Measurements from ENCODE around the gene PLPP6. TPM values are rescaled to one million over a fixed set of nuclear protein-coding genes. Genes with fewer than 3 reads are reported as not detected.

PLPP6 gene
- total and polyA plus RNA-seq, 2 donors (not counting 1 experiment from before 2014, with no cell fraction given) = 8.9 to 9.1 TPM

GRCh38 chr9:4668604-4669003 lies 6.5 kb downstream of the PLPP6 start:
- H3K4me1 ChIP-seq (ENCODE audit: control insufficient read depth, extremely low read depth, insufficient read depth, low read length) = peaks cover 3% of the 10 kb centered on the region
- H4K20me1 ChIP-seq (ENCODE audit: control insufficient read depth, extremely low read depth, insufficient read depth, low read length) = no peaks in the 10 kb centered on the region
- H3K27ac ChIP-seq (ENCODE audit: insufficient read depth, low read length) = no peak overlapping the region
- no peak overlapping the region for H3K4me3 ChIP-seq (replicated peaks in 1 of 4; ENCODE audit: control extremely low read depth in 1 of 4, insufficient read depth in 1 of 4, low read depth in 3 of 4, low read length in 4 of 4)
- H3K79me2 ChIP-seq (ENCODE audit: control insufficient read depth, insufficient read depth, low read length) = no peaks in the 10 kb centered on the region
- no peak overlapping the region for H2AFZ ChIP-seq (ENCODE audit: low read length)
- H3K9ac ChIP-seq (ENCODE audit: insufficient read depth, low read length) = no peak overlapping the region
- H3K36me3 ChIP-seq (ENCODE audit: control insufficient read depth, insufficient read depth, low read length) = no peaks in the 10 kb centered on the region
- TF ChIP-seq EZH2 (IDR thresholded peaks at IDR 0.05; ENCODE audit: low read length, missing control alignments) (no peak), CTCF (conservative IDR thresholded peaks at IDR 0.05 in 1 of 2, IDR thresholded peaks at IDR 0.05 in 1 of 2; ENCODE audit: low read depth in 1 of 2, low read length in 2 of 2) (no peak)
- H3K9me3 ChIP-seq (ENCODE audit: control insufficient read depth, insufficient read depth, low read depth, low read length) = no peaks in the 10 kb centered on the region
- no peak overlapping the region for H3K4me2 ChIP-seq (ENCODE audit: extremely low read depth, insufficient read depth, low read length)
- H3K27me3 ChIP-seq (ENCODE audit: control insufficient read depth, insufficient read depth, low read length) = no peaks in the 10 kb centered on the region
- no peak for DNase-seq (ENCODE audit: low read depth in 2 of 2)

- H4K20me1 ChIP-seq (ENCODE audit: control insufficient read depth, extremely low read depth, insufficient read depth, low read length) = no peaks in the 10 kb centered on the region
- H2AFZ ChIP-seq (ENCODE audit: low read length) = no peak overlapping the region
- H3K27me3 ChIP-seq (ENCODE audit: control insufficient read depth, insufficient read depth, low read length) = no peaks in the 10 kb centered on the region
- no peak for DNase-seq (ENCODE audit: low read depth in 2 of 2)
- no peaks in the 10 kb centered on the region for H3K36me3 ChIP-seq (ENCODE audit: control insufficient read depth, insufficient read depth, low read length)
- H3K4me3 ChIP-seq (replicated peaks in 1 of 4; ENCODE audit: control extremely low read depth in 1 of 4, insufficient read depth in 1 of 4, low read depth in 3 of 4, low read length in 4 of 4) = no peak overlapping the region
- H3K27ac ChIP-seq (ENCODE audit: insufficient read depth, low read length) = no peak overlapping the region
- no peak overlapping the region for H3K4me2 ChIP-seq (ENCODE audit: extremely low read depth, insufficient read depth, low read length)
- H3K9ac ChIP-seq (ENCODE audit: insufficient read depth, low read length) = no peak overlapping the region
- H3K9me3 ChIP-seq (ENCODE audit: control insufficient read depth, insufficient read depth, low read depth, low read length) = no peaks in the 10 kb centered on the region
- peaks cover 3% of the 10 kb centered on the region for H3K4me1 ChIP-seq (ENCODE audit: control insufficient read depth, extremely low read depth, insufficient read depth, low read length)
- TF ChIP-seq EZH2 (IDR thresholded peaks at IDR 0.05; ENCODE audit: low read length, missing control alignments) (no peak), CTCF (conservative IDR thresholded peaks at IDR 0.05 in 1 of 2, IDR thresholded peaks at IDR 0.05 in 1 of 2; ENCODE audit: low read depth in 1 of 2, low read length in 2 of 2) (no peak)
- no peaks in the 10 kb centered on the region for H3K79me2 ChIP-seq (ENCODE audit: control insufficient read depth, insufficient read depth, low read length)
Measured at GRCh38 chr9:4669890-4670289, 7.8 kb downstream of the PLPP6 start.

- Histone ChIP-seq H3K4me1 (ENCODE audit: control insufficient read depth, extremely low read depth, insufficient read depth, low read length) (no peaks in the 10 kb centered on the region), H3K79me2 (ENCODE audit: control insufficient read depth, insufficient read depth, low read length) (no peaks in the 10 kb centered on the region), H3K27me3 (ENCODE audit: control insufficient read depth, insufficient read depth, low read length) (no peaks in the 10 kb centered on the region), H3K27ac (ENCODE audit: insufficient read depth, low read length) (no peak overlapping the region), H3K36me3 (ENCODE audit: control insufficient read depth, insufficient read depth, low read length) (no peaks in the 10 kb centered on the region), H3K9me3 (ENCODE audit: control insufficient read depth, insufficient read depth, low read depth, low read length) (no peaks in the 10 kb centered on the region), H3K4me3 (replicated peaks in 1 of 4; ENCODE audit: control extremely low read depth in 1 of 4, insufficient read depth in 1 of 4, low read depth in 3 of 4, low read length in 4 of 4) (no peak overlapping the region), H3K9ac (ENCODE audit: insufficient read depth, low read length) (no peak overlapping the region), H4K20me1 (ENCODE audit: control insufficient read depth, extremely low read depth, insufficient read depth, low read length) (no peaks in the 10 kb centered on the region), H3K4me2 (ENCODE audit: extremely low read depth, insufficient read depth, low read length) (no peak overlapping the region), H2AFZ (ENCODE audit: low read length) (no peak overlapping the region)
- TF ChIP-seq EZH2 (IDR thresholded peaks at IDR 0.05; ENCODE audit: low read length, missing control alignments) (no peak), CTCF (conservative IDR thresholded peaks at IDR 0.05 in 1 of 2, IDR thresholded peaks at IDR 0.05 in 1 of 2; ENCODE audit: low read depth in 1 of 2, low read length in 2 of 2) (no peak)
- no peak for DNase-seq (ENCODE audit: low read depth in 2 of 2)
Measured at GRCh38 chr9:4670591-4670990, 8.5 kb downstream of the PLPP6 start.

Measured in fibroblast of lung (primary cell).